CD14-positive monocyte (primary cell): ENCODE results near the gene LRRC58. TPM values are rescaled to one million over a fixed set of nuclear protein-coding genes. Genes with fewer than 3 reads are reported as not detected.
A peak's percentile ranks its signal among the peaks of the same experiment; 100 is the strongest.

ENCODE experiments used
- DNase-seq, 3 donors: peaks; one replicate each; pipeline ENCODE4 v3.0.0-alpha.2; 2011 to 2022
- H2AFZ ChIP-seq: 2 replicates; pipeline ENCODE4 v1.6.0; 2012; ENCODE audit warnings: mild to moderate bottlenecking, low read depth, low read length, inconsistent platforms; ENCODE audit not compliant: insufficient read depth, poor library complexity, severe bottlenecking
- H3K27ac ChIP-seq, 2 donors: 1 replicate in 1 of 2; 2 replicates in 1 of 2; pipeline ENCODE4 v1.5.1; 2012 to 2013; ENCODE audit warnings: low read length in 2 of 2, control low read depth in 1 of 2, inconsistent platforms in 1 of 2, low read depth in 1 of 2, mild to moderate bottlenecking in 1 of 2
- H3K27me3 ChIP-seq, 2 donors: one replicate each; pipeline versions ENCODE4 v1.6.0 to v1.6.1; 2011 to 2013; ENCODE audit warnings: low read length in 2 of 2; ENCODE audit not compliant: control insufficient read depth in 2 of 2, insufficient read depth in 2 of 2
- H3K36me3 ChIP-seq, 2 donors: replicated peaks in 1 of 2; 1 replicate in 1 of 2; 2 replicates in 1 of 2; pipeline versions ENCODE4 v1.5.1 to v1.6.1; 2012 to 2013; ENCODE audit warnings: low read length in 2 of 2, control low read depth in 1 of 2, inconsistent platforms in 1 of 2, mild to moderate bottlenecking in 1 of 2; ENCODE audit not compliant: insufficient read depth in 2 of 2, control insufficient read depth in 1 of 2
- H3K4me1 ChIP-seq, 2 donors: 1 replicate in 1 of 2; 2 replicates in 1 of 2; pipeline versions ENCODE4 v1.5.1 to v1.6.1; 2012 to 2013; ENCODE audit warnings: low read length in 2 of 2, control low read depth in 1 of 2, inconsistent platforms in 1 of 2, mild to moderate bottlenecking in 1 of 2, moderate library complexity in 1 of 2; ENCODE audit not compliant: insufficient read depth in 2 of 2, control insufficient read depth in 1 of 2
- H3K4me2 ChIP-seq: replicated peaks from 2 replicates; pipeline ENCODE3; 2012; ENCODE audit warnings: low read length, moderate library complexity, mild to moderate bottlenecking; ENCODE audit not compliant: poor library complexity, severe bottlenecking; ENCODE audit errors: extremely low read depth
- H3K4me3 ChIP-seq, 3 experiments: fragments of 200-600 bp in 1 of 3; sonication (generic) in 1 of 3; replicated peaks in 1 of 3; 1 replicate in 2 of 3; 2 replicates in 1 of 3; pipeline ENCODE4 v1.5.1; 2011 to 2013; ENCODE audit warnings: low read length in 3 of 3, mild to moderate bottlenecking in 3 of 3, control low read depth in 2 of 3, low read depth in 2 of 3, inconsistent platforms in 1 of 3, moderate library complexity in 1 of 3
- H3K79me2 ChIP-seq: 2 replicates; pipeline ENCODE4 v1.6.0; 2012; ENCODE audit warnings: mild to moderate bottlenecking, control low read depth, inconsistent platforms, low read length, moderate library complexity; ENCODE audit not compliant: insufficient read depth
- H3K9ac ChIP-seq: 2 replicates; pipeline ENCODE4 v1.6.0; 2017; ENCODE audit warnings: low read length, mild to moderate bottlenecking; ENCODE audit not compliant: insufficient read depth, poor library complexity, severe bottlenecking
- H3K9me3 ChIP-seq, 2 donors: replicated peaks in 1 of 2; 1 replicate in 1 of 2; 2 replicates in 1 of 2; pipeline versions ENCODE4 v1.5.1 to v1.6.1; 2012 to 2013; ENCODE audit warnings: low read length in 2 of 2, control low read depth in 1 of 2; ENCODE audit not compliant: control insufficient read depth in 1 of 2, insufficient read depth in 1 of 2
- H4K20me1 ChIP-seq: 2 replicates; pipeline ENCODE4 v1.6.0; 2012; ENCODE audit warnings: mild to moderate bottlenecking, low read length, control low read depth, moderate library complexity; ENCODE audit not compliant: insufficient read depth
- H3K27ac Mint-ChIP-seq, 7 donors: one replicate each; pipeline ENCODE4 v1.8.0; 2020; ENCODE audit warnings: mild to moderate bottlenecking in 7 of 7, mixed read lengths in 7 of 7, moderate library complexity in 6 of 7, inconsistent platforms in 2 of 7
- H3K27me3 Mint-ChIP-seq, 3 donors: one replicate each; pipeline ENCODE4 v1.8.0; 2021 to 2022; ENCODE audit warnings: low read depth in 3 of 3, mild to moderate bottlenecking in 3 of 3, mixed read lengths in 3 of 3, moderate library complexity in 3 of 3, inconsistent platforms in 1 of 3
- H3K36me3 Mint-ChIP-seq, 2 donors: one replicate each; pipeline ENCODE4 v1.8.0; 2020; ENCODE audit warnings: mixed read lengths in 2 of 2, inconsistent platforms in 1 of 2, mild to moderate bottlenecking in 1 of 2
- H3K4me1 Mint-ChIP-seq: one replicate; pipeline ENCODE4 v1.8.0; 2020; ENCODE audit warnings: mild to moderate bottlenecking, mixed read lengths
- H3K4me3 Mint-ChIP-seq, 2 donors: one replicate each; pipeline ENCODE4 v1.8.0; 2020; ENCODE audit warnings: mild to moderate bottlenecking in 2 of 2, mixed read lengths in 2 of 2, moderate library complexity in 1 of 2
- H3K9me3 Mint-ChIP-seq, 7 donors: one replicate each; pipeline ENCODE4 v1.8.0; 2020 to 2022; ENCODE audit warnings: mixed read lengths in 7 of 7, mild to moderate bottlenecking in 6 of 7, moderate library complexity in 6 of 7, inconsistent platforms in 2 of 7
- WGBS: methylation state at CpG from one replicate; pipeline ENCODE4 v1.1.5; 2013; ENCODE audit warnings: missing lambda C conversion rate; ENCODE audit not compliant: insufficient coverage; 5-methylcytosine and 5-hydroxymethylcytosine counted together
- intact Hi-C, 2 donors: fragments of 100-400 bp; cut with micrococcal nuclease; formaldehyde crosslinking; loops; one replicate each; pipeline versions ENCODE4 v1.15.0 to v1.15.1; 2023
- polyA plus RNA-seq, 3 donors: library from polyadenylated mRNA; depleted of rRNA in 1 of 3; unstranded in 2 of 3; stranded (reverse) in 1 of 3; fragments of 300-500 nt in 2 of 3; fragments of >200 nt in 1 of 3; fragmentation: Illumina TruSeq in 2 of 3; gene quantifications; 1 replicate in 2 of 3; 2 replicates in 1 of 3; pipeline ENCODE4 v1.2.3, GENCODE V29; 2012 to 2021
- TF ChIP-seq, protein P1 (sequence below): fragments of 200-600 bp; IDR thresholded peaks from one replicate; pipeline ENCODE4 v1.8.0; 2022; ENCODE audit warnings: antibody characterized with exemption, mild to moderate bottlenecking

Gene LRRC58
- polyA plus RNA-seq, 3 donors: 6.5 to 12.4 (median 8.3) TPM

DNA sequence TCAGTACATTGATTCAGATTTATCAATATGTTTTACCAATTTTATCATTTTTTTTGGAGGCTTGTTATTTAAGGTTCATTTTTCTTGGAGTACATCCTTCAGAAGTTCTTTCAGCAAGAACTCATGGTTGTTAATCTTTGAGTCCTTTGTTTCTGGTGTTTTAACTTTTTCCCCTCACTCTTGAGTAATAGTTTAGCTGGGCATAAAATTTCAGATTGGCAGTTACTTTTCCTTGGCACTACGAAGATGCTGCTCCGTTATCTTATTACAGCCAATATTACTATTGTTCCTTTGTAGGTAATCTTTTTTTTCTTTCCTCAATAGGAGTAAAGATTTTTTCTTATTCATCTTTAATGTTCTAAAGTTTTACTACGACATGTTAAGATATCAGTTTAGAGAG, 9.8 kb downstream of the LRRC58 start:
- Histone ChIP-seq H4K20me1 (peaks cover 64% of the 10 kb centered on the region), H3K79me2 (peaks cover 84% of the 10 kb centered on the region), H3K27ac (no peak overlapping the region), H3K9ac (no peak overlapping the region), H3K4me1 (no peaks in the 10 kb centered on the region), H3K9me3 (peaks cover 6 to 25% of the 10 kb centered on the region in 2 donors), H2AFZ (no peak overlapping the region), H3K36me3 (peaks cover 14 to 45% of the 10 kb centered on the region in 2 donors), H3K27me3 (no peaks in the 10 kb centered on the region), H3K4me3 (no peak overlapping the region), H3K4me2 (no peak overlapping the region)
- H3K27me3 Mint-ChIP-seq: no peaks in the 10 kb centered on the region
- no CpG with 5 or more reads among the region's 3 CpGs for WGBS
- H3K4me1 Mint-ChIP-seq: peaks cover 18% of the 10 kb centered on the region
- H3K9me3 Mint-ChIP-seq: peaks cover 5 to 17% (median 14%) of the 10 kb centered on the region in 7 donors
- TF ChIP-seq, protein P1, sequence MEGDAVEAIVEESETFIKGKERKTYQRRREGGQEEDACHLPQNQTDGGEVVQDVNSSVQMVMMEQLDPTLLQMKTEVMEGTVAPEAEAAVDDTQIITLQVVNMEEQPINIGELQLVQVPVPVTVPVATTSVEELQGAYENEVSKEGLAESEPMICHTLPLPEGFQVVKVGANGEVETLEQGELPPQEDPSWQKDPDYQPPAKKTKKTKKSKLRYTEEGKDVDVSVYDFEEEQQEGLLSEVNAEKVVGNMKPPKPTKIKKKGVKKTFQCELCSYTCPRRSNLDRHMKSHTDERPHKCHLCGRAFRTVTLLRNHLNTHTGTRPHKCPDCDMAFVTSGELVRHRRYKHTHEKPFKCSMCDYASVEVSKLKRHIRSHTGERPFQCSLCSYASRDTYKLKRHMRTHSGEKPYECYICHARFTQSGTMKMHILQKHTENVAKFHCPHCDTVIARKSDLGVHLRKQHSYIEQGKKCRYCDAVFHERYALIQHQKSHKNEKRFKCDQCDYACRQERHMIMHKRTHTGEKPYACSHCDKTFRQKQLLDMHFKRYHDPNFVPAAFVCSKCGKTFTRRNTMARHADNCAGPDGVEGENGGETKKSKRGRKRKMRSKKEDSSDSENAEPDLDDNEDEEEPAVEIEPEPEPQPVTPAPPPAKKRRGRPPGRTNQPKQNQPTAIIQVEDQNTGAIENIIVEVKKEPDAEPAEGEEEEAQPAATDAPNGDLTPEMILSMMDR: no peak
- intact Hi-C loops: no loop called here
- H3K4me3 Mint-ChIP-seq: no peak overlapping the region
- no peak overlapping the region for H3K27ac Mint-ChIP-seq
- peaks cover 37 to 64% of the 10 kb centered on the region in 2 donors for H3K36me3 Mint-ChIP-seq
- DNase-seq: no peak

- Mint-ChIP-seq H3K27ac (peak overlapping the region in 2 of 7 donors; percentile 29 to 43), H3K36me3 (peaks cover 40 to 66% of the 10 kb centered on the region in 2 donors), H3K4me1 (peaks cover 16% of the 10 kb centered on the region), H3K9me3 (peaks cover 5 to 17% (median 14%) of the 10 kb centered on the region in 7 donors), H3K27me3 (no peaks in the 10 kb centered on the region), H3K4me3 (no peak overlapping the region)
- H3K79me2 ChIP-seq: peaks cover 76% of the 10 kb centered on the region
- WGBS: 100% methylated on average over 1 of the region's 1 CpG
- H3K27ac ChIP-seq: no peak overlapping the region
- H2AFZ ChIP-seq: no peak overlapping the region
- H3K4me2 ChIP-seq: no peak overlapping the region
- TF ChIP-seq, protein P1: no peak
- H3K4me3 ChIP-seq: no peak overlapping the region
- H3K4me1 ChIP-seq: no peaks in the 10 kb centered on the region
- H4K20me1 ChIP-seq: peaks cover 55% of the 10 kb centered on the region
- H3K9me3 ChIP-seq: peaks cover 6 to 25% of the 10 kb centered on the region in 2 donors
- no peak overlapping the region for H3K9ac ChIP-seq
- H3K27me3 ChIP-seq: no peaks in the 10 kb centered on the region
- H3K36me3 ChIP-seq: peaks cover 19 to 48% of the 10 kb centered on the region in 2 donors
- intact Hi-C loops: no loop called here
- DNase-seq: no peak
These were observed 10.6 kb downstream of the LRRC58 start for GRCh38 chr3:120338517-120338916.
